Lower leg skin (tissue), 3 donors: ENCODE results near the gene ENC1.

Experiments
- CTCF ChIP-seq, 3 donors: fragments of 450-650 bp; IDR thresholded peaks; one replicate each; pipeline ENCODE4 v1.5.1; 2016; ENCODE audit warnings: antibody characterized with exemption in 3 of 3, mild to moderate bottlenecking in 3 of 3, moderate library complexity in 2 of 3
- POLR2A ChIP-seq, 2 donors: fragments of 450-650 bp; IDR thresholded peaks; one replicate each; pipeline ENCODE4 v1.6.1; 2016 to 2017; ENCODE audit warnings: antibody characterized with exemption in 2 of 2, mild to moderate bottlenecking in 1 of 2, moderate library complexity in 1 of 2

- TF ChIP-seq CTCF (IDR thresholded peaks at IDR 0.05) (no peak), POLR2A (IDR thresholded peaks at IDR 0.05) (no peak)
Measured at GRCh38 chr5:74642543-74642863, 2.0 kb upstream of the ENC1 start.
